ENCODE measurements around the gene ST3GAL5.

The ST3GAL5 gene

GRCh38 chr2:85864654-85865053 lies 24.1 kb downstream of the ST3GAL5 start:
- no peak for DNase-seq

DNA sequence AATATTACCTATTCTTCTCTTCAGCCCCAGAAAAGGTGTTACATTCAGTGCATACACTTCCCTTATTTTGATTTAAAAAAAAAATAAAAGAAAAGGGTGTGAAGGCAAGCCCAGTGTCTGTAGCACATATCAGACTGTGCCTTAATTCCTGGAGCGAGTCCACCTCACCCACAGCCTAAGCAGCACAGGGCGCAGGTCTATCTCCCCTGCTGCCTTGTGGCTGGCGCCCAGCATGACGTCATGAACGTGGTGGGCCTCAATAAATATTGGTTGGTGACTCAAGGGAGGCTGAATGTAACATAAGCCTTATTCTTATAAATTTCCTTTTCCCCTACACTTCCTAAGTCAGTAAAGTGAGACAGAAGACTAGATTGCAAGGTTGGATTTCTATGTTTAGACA lies 26.4 kb downstream of the ST3GAL5 start:
- no peak for DNase-seq

- DNase-seq: no peak
Observed at GRCh38 chr2:85861650-85862049, 27.1 kb downstream of the ST3GAL5 start.

- no peak for DNase-seq
Observed at GRCh38 chr2:85861180-85861579, 27.6 kb downstream of the ST3GAL5 start.

- no peak for DNase-seq
Observed at GRCh38 chr2:85858841-85859240, 29.9 kb downstream of the ST3GAL5 start.

DNA sequence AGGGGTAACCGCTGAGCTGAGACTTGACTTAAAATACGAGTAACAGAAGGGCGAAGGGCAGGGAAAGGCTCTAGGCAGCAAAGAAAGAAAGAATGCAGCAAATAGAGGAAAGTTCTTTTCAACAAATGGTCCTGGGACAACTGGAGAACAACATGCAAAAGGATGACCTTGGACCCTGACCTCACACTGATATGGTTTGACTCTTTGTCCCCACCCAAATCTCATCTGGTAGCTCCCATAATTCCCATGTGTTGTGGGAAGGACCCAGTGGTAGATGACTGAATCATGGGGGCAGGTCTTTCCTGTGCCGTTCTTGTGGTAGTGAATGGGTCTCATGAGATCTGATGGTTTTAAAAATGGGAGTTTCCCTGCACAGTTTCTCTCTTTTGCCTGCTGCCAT lies 33.9 kb downstream of the ST3GAL5 start:
- no peak for DNase-seq

DNA sequence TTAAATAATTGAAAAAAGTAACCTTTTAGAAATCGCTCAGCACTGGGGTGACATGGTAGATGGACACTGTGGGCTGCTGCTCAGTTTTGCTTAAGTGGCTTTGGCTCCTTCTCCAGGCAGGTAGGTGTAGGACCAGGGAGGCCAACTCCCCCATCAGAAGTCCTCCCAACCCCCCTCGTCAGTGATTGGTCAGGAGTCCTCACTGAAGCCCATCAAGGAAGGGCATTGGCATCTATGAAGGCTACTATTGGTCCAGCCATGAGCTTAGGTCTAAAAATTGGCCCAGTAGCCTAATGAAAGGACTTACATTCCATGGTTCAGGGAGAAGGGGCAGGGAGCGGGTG lies 34.7 kb downstream of the ST3GAL5 start:
- no peak for DNase-seq

- DNase-seq: peak; percentile 67
Observed at GRCh38 chr2:85853499-85854165, 35.2 kb downstream of the ST3GAL5 start.

- DNase-seq: peak; percentile 83
Observed at GRCh38 chr2:85852937-85853498, 35.8 kb downstream of the ST3GAL5 start.

DNA sequence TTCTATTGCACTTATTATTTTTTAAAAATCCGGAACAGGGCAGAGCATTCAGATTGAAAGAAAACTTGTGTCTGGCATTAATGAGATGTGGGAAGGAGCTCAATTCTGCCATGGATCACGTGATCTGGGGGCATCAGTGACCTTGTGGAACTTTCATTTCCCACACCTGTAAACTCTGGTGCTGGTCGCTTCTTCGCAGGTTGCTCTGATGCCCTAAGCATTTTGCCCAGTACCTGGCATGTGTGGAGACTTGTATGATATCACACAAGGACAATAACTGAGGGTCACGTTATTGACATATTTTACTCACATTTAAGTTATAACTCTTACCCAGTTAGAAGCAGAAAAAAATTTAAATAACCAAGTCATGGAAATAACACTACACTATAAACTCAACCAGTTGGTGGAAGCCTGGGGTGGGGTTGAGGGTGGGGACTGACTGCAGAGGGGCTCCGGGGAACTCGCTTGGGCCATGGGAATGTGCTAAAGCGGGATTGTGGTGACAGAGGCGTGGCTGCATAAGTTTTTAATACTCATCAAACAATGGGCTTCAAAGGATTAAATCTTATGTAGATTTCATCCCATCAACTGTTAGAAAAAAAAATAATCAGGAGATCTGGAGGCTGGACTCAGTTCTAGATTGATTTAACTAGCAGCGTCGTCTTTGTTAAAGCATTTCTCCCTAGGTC lies 36.5 kb downstream of the ST3GAL5 start:
- DNase-seq: no peak

GRCh38 chr2:85851253-85852151 lies 37.3 kb downstream of the ST3GAL5 start:
- DNase-seq: peak; percentile 69

GRCh38 chr2:85850451-85850850 lies 38.3 kb downstream of the ST3GAL5 start:
- no peak for DNase-seq

DNA sequence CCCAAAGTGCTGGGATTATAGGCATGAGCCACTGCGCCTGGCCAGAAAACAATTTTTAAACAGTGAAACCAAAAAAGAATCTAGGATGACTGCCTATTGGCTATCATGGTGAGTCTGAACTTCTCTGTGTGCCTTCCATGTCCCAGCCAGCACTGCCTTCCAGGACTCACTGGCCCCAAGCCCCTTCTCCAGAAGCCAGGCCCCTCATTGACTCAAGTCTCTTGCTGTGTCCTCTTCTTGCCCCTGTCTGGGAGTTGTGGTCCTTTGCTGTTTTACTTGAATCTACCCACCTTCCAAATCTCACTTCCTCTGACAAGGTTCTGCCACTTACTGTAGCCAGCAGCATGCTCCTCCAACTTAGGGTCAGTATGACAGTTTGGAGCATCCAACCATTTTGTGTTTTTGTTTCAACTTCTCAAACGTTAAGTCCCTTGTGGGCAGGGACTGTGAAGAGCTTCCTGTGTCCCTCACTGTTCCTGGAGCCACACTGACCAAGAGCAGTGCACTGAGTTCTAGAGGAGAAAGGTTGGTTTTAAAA lies 41.7 kb downstream of the ST3GAL5 start:
- DNase-seq: no peak

DNA sequence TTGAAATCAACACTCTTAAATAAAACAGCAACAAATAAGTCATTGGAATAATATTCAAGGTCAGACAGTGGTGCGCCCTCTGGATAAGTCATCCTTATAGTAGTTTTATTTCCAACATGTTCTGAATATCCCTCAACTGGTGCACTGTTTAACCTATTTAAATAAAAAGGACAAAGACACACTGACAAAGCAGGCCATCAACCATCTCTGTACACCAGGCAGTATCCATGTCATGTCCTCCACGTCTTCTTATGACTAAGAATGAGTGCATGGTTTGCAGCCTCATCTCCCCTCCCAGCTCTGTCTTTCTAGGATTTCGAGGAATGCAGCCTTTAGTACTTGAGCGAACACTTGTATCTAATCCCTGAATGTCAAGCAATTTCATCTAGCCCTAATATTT lies 42.4 kb downstream of the ST3GAL5 start:
- DNase-seq: no peak

- DNase-seq: no peak
Observed at GRCh38 chr2:85844486-85844885, 44.3 kb downstream of the ST3GAL5 start.

- no peak for DNase-seq
Observed at GRCh38 chr2:85843543-85843942, 45.2 kb downstream of the ST3GAL5 start.

- no peak for DNase-seq
Observed at GRCh38 chr2:85840091-85840490, 48.7 kb downstream of the ST3GAL5 start.

DNA sequence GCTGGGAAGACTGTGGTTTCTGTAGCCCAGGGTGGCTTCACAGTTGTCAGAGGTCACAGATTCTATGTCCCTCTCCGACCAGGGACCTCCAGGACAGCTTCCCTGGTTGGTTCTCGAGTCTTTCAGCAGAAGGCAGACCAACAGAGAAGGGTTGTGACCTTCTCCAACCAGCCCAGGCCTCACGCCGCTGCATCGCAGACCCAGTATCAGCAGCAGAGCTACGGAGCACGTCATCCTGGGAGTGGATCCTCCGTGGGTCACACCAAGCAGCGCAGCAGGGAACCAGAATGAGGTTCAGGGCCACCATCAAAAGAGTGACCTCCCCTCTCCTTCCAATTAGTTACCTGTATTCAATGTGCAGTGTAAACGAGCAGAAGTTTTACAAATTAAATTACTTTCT lies 49.3 kb downstream of the ST3GAL5 start:
- DNase-seq: no peak

GRCh38 chr2:85838641-85839040 lies 50.1 kb downstream of the ST3GAL5 start:
- DNase-seq: no peak

DNA sequence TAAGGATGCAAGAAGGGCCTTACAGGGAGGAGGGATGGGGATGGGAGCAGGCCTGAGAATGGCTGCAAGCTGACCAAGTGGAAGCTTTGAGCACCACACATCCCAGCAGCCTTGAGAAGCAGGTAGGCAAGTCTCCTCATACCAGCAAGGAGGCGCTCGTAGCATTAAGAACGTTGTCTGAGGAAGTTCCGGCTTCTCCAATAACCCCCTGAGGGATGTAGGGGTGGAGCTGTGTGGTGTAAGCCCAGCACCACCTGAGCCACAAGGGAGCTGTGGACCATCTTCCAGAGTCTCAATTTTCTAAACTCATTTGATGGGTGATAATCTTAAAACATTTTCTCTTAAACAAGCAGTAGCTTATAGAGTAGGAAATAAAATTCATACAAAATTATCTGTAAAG lies 50.6 kb downstream of the ST3GAL5 start:
- no peak for DNase-seq

GRCh38 chr2:85834466-85834865 lies 54.3 kb downstream of the ST3GAL5 start:
- DNase-seq: no peak

DNA sequence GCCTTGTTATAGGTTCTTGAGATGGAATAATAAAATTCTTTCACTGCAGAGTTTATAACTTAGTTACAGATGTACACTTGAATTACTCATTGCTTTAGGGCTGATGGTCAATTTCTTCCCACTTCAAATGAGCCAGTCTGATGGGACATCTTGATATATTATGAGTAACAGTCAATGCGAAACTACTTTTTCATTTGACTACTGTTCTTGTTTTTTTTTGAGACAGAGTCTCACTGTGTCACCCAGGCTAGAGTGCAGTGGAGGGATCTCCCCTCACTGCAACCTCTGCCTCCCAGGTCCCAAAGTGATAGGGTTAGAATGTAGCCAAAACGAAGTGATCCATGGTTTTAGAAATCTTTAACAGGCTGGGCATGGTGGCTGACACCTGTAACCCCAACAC lies 57.1 kb downstream of the ST3GAL5 start:
- DNase-seq: no peak

GRCh38 chr2:85830645-85831044 lies 58.1 kb downstream of the ST3GAL5 start:
- no peak for DNase-seq

All from activated effector memory CD4-positive, alpha-beta T cell treated with anti-CD3 and anti-CD28 coated beads, Interleukin-2, amount 50 U/mL, for 16 hours (primary cell).